ENCODE results near the gene MND1. TPM values are rescaled to one million over a fixed set of nuclear protein-coding genes. Genes with fewer than 3 reads are reported as not detected.

The MND1 gene
- 0.27 and 0.53 TPM in 2 replicates for total RNA-seq

GRCh38 chr4:153344131-153345011, at the start of gene MND1:
MND1 (plus strand) TSS chr4:153344688; CDS start chr4:153344738, 50 bp downstream.
- DNase-seq (peak; percentile 91), ATAC-seq (ENCODE audit: low read depth) (peak; percentile 93)
- ChIA-PET POLR2A (interaction anchor here (0.7 to 1.8 kb wide), 3 partner anchors 178 to 230 kb away, joined by 3 to 5 read pairs (median 4); no protein-coding TSS in a partner anchor), CTCF (interaction anchor here (0.5 to 3.3 kb wide), 6 partner anchors 74 to 299 kb away, joined by 3 to 21 read pairs (median 3); no protein-coding TSS in a partner anchor)
- Mint-ChIP-seq H3K4me3 (peak within 1 kb of the TSS; percentile 94), H3K36me3 (ENCODE audit: low read depth) (peaks cover 3% of the 10 kb centered on the region), H3K9me3 (no peaks in the 10 kb centered on the region), H3K4me1 (peaks cover 44% of the 10 kb centered on the region), H3K27ac (no peak within 1 kb of the TSS), H3K27me3 (no peaks in the 10 kb centered on the region)
- TF ChIP-seq CTCF (IDR thresholded peaks at IDR 0.05): peak; percentile 72
- intact Hi-C loops (cut with micrococcal nuclease): loop anchor here (1.0 to 10.0 kb wide), 10 partner anchors 89 to 1582 kb away; partner anchors contain the start of genes FGG and GATB

- H3K4me3 Mint-ChIP-seq: no peak overlapping the region
- ChIA-PET CTCF (no interaction called here), POLR2A (no interaction called here)
- peaks cover 22% of the 10 kb centered on the region for H3K36me3 Mint-ChIP-seq (ENCODE audit: low read depth)
- ATAC-seq (ENCODE audit: low read depth) (no peak), DNase-seq (no peak)
- peaks cover 10% of the 10 kb centered on the region for H3K9me3 Mint-ChIP-seq
- intact Hi-C loops (cut with micrococcal nuclease): no loop called here
- TF ChIP-seq CTCF (IDR thresholded peaks at IDR 0.05): no peak
- H3K4me1 Mint-ChIP-seq: no peaks in the 10 kb centered on the region
- H3K27me3 Mint-ChIP-seq: no peaks in the 10 kb centered on the region
- no peak overlapping the region for H3K27ac Mint-ChIP-seq
These were observed 49.2 kb upstream of the MND1 start for GRCh38 chr4:153295131-153295755.

- Mint-ChIP-seq H3K27me3 (no peaks in the 10 kb centered on the region), H3K27ac (no peak overlapping the region), H3K9me3 (peaks cover 12% of the 10 kb centered on the region), H3K4me3 (no peak overlapping the region), H3K4me1 (no peaks in the 10 kb centered on the region), H3K36me3 (ENCODE audit: low read depth) (peaks cover 25% of the 10 kb centered on the region)
- ChIA-PET POLR2A (no interaction called here), CTCF (no interaction called here)
- DNase-seq (no peak), ATAC-seq (ENCODE audit: low read depth) (no peak)
- intact Hi-C loops (cut with micrococcal nuclease): no loop called here
- TF ChIP-seq CTCF (IDR thresholded peaks at IDR 0.05): no peak
These were observed 48.3 kb upstream of the MND1 start for GRCh38 chr4:153296040-153296823.

- no peak overlapping the region for H3K4me3 Mint-ChIP-seq
- no peak for TF ChIP-seq CTCF (IDR thresholded peaks at IDR 0.05)
- peaks cover 33% of the 10 kb centered on the region for H3K36me3 Mint-ChIP-seq (ENCODE audit: low read depth)
- H3K4me1 Mint-ChIP-seq: no peaks in the 10 kb centered on the region
- CTCF ChIA-PET: no interaction called here
- H3K9me3 Mint-ChIP-seq: peaks cover 18% of the 10 kb centered on the region
- peaks cover 4% of the 10 kb centered on the region for H3K27me3 Mint-ChIP-seq
- DNase-seq (no peak), ATAC-seq (ENCODE audit: low read depth) (no peak)
- POLR2A ChIA-PET: no interaction called here
- intact Hi-C loops (cut with micrococcal nuclease): no loop called here
- no peak overlapping the region for H3K27ac Mint-ChIP-seq
These were observed 47.4 kb upstream of the MND1 start for GRCh38 chr4:153297116-153297515.
